BE2C (cell line): ENCODE data around the gene DYNC1LI1. TPM values are rescaled to one million over a fixed set of nuclear protein-coding genes. Genes with fewer than 3 reads are reported as not detected.
A peak's percentile ranks its signal among the peaks of the same experiment; 100 is the strongest.

Experiments used
- DNase-seq: peaks from one replicate; pipeline ENCODE4 v3.0.0-alpha.2; 2020
- H3K27me3 ChIP-seq: fragments of 250-450 bp; sonication (Bioruptor Pico); 2 replicates; pipeline ENCODE4 v1.5.1; 2020; ENCODE audit warnings: mild to moderate bottlenecking
- H3K36me3 ChIP-seq: fragments of 250-450 bp; sonication (Bioruptor Pico); 2 replicates; pipeline ENCODE4 v1.5.1; 2020; ENCODE audit warnings: mild to moderate bottlenecking
- H3K4me1 ChIP-seq: fragments of 250-450 bp; sonication (Bioruptor Pico); 2 replicates; pipeline ENCODE4 v1.5.1; 2020
- H3K4me3 ChIP-seq: 2 replicates; pipeline ENCODE4 v1.5.1; 2011; ENCODE audit warnings: low read depth, low read length
- H3K9me3 ChIP-seq: fragments of 250-450 bp; sonication (Bioruptor Pico); 2 replicates; pipeline ENCODE4 v1.5.1; 2020
- polyA plus RNA-seq: library from polyadenylated mRNA; unstranded; fragments of >200 nt; gene quantifications from one replicate; pipeline ENCODE4 v1.2.1, GENCODE V29; 2012; ENCODE audit warnings: low read depth, missing spikeins; ENCODE audit not compliant: insufficient read length, insufficient read depth
- TF ChIP-seq, protein P1 (sequence below): IDR thresholded peaks from 2 replicates; pipeline ENCODE4 v1.5.1; 2012; ENCODE audit warnings: mild to moderate bottlenecking, low read depth, low read length

Gene DYNC1LI1
- polyA plus RNA-seq, result 26.1 TPM

DNA sequence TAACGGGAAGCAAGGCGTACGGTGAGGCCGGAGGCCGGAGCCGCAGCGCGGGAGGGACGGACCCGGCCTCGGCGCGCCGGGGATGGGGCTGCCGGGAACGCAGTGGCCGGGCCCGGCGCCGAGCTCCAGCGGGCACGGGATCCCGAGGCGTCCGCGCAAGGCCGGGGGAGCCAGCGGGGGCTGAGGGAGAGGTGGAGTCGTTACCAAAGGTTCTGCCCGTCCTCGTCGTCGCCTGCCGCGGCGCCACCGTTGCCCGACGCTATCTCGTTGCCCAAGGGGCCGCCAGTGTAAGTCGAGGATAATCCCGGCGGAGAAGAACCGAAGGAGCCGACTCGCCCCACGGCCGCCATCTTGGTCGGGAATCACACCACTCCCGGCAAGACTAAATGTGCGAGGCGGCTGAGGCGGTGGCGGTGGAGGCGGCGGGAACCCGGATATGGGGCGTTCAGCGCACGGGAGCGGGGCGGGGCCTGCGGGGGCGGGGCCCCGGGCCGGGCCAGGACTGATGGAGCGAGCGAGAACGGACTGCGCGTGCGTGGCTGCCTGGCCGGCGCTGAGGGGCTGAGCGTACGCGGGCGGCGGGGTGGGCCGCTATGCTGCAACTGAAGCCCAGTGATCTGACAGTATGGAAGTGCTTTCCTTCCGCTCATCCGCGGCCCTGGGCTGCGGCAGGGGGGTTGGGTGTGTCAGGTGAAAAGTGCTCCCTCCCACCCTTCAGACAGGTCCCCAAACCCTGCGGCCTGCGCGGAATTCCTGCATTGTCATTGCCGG is at the start of gene DYNC1LI1:
Gene DYNC1LI1 (minus strand): TSS at position 438 of the 771 bp plus-strand sequence. CDS start 88 bp downstream, at position 350.
- Histone ChIP-seq H3K9me3 (no peaks in the 10 kb centered on the region), H3K36me3 (peaks cover 3% of the 10 kb centered on the region; the same call in 1 of the 2 replicates), H3K4me3 (peak within 1 kb of the TSS; percentile 74), H3K4me1 (no peaks in the 10 kb centered on the region), H3K27me3 (no peaks in the 10 kb centered on the region)
- DNase-seq, result peak; percentile 92
- TF ChIP-seq, protein P1, sequence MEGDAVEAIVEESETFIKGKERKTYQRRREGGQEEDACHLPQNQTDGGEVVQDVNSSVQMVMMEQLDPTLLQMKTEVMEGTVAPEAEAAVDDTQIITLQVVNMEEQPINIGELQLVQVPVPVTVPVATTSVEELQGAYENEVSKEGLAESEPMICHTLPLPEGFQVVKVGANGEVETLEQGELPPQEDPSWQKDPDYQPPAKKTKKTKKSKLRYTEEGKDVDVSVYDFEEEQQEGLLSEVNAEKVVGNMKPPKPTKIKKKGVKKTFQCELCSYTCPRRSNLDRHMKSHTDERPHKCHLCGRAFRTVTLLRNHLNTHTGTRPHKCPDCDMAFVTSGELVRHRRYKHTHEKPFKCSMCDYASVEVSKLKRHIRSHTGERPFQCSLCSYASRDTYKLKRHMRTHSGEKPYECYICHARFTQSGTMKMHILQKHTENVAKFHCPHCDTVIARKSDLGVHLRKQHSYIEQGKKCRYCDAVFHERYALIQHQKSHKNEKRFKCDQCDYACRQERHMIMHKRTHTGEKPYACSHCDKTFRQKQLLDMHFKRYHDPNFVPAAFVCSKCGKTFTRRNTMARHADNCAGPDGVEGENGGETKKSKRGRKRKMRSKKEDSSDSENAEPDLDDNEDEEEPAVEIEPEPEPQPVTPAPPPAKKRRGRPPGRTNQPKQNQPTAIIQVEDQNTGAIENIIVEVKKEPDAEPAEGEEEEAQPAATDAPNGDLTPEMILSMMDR, result no peak

DNA sequence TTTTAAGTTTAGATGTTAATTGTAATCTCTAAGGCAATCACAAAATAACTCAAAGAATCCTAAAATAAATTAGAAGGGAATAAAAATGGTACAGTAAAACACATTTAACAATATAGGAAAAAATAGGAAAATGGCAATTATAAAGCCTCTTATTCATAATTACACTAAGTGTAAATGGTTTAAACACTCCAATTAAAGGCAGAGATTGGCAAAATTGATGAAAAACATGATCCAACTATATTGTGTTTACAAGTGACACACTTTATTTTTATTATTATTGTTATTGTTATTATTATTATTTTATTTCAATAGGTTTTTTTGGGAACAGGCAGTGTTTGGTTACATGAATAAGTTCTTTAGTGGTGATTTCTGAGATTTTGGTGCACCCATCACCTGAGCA is 48.7 kb upstream of the DYNC1LI1 start:
- H3K4me3 ChIP-seq, result no peak overlapping the region
- no peak for DNase-seq
- H3K27me3 ChIP-seq, result no peaks in the 10 kb centered on the region
- no peaks in the 10 kb centered on the region for H3K36me3 ChIP-seq
- TF ChIP-seq, protein P1, result no peak
- H3K4me1 ChIP-seq, result no peaks in the 10 kb centered on the region
- no peaks in the 10 kb centered on the region for H3K9me3 ChIP-seq

DNA sequence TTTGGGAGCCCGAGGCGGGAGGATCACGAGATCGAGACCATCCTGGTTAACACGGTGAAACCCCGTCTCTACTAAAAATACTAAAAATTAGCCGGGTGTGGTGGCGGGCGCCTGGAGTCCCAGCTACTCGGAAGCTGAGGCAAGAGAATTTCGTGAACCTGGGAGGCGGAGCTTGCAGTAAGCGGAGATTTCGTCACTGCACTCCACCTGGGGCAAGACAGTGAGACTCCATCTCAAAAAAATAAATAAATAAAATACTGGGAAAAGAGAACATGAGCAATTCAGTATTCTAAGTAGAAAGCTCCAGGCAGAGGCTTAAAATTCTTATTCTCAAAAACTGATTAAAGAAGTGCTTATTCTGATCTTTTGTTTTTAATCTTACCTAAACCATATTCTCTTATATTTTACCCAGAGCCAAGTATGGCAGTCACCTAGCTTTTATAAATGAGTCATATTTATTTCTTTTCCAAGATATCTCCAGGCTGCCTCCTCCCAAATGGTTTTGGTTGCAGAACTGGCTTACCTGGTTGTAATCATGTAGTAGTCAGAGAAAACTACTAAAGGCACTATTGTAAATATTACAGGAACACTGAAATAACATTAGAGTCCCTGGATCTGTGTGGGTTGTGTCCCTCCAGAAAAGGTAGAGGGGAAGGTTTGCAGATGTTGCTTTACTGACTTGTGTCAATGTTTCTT is 45.8 kb upstream of the DYNC1LI1 start:
- TF ChIP-seq, protein P1, result no peak
- H3K36me3 ChIP-seq, result no peaks in the 10 kb centered on the region
- no peaks in the 10 kb centered on the region for H3K9me3 ChIP-seq
- H3K4me1 ChIP-seq, result no peaks in the 10 kb centered on the region
- H3K27me3 ChIP-seq, result no peaks in the 10 kb centered on the region
- DNase-seq, result no peak
- no peak overlapping the region for H3K4me3 ChIP-seq

DNA sequence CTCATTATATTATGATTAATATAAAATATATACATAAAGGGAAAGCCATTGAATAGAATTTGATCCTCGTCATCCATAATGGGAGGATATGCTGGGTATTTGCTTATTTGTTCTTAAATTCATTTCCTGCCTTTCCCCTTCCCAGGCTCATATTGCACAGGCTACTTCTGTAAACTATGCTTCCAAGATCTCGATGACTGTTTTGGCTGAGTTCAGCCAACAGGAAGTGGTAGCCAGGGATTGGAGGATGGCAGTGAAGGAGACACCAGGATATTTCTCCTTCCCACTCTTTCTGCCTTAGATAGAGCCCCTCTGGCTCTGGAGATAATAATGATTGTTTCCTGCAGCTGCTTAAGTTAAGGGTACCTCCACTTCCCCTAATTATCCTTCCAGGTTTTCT is 44.3 kb upstream of the DYNC1LI1 start:
- Histone ChIP-seq H3K4me3 (no peak overlapping the region), H3K4me1 (no peaks in the 10 kb centered on the region), H3K27me3 (no peaks in the 10 kb centered on the region), H3K9me3 (no peaks in the 10 kb centered on the region), H3K36me3 (no peaks in the 10 kb centered on the region)
- TF ChIP-seq, protein P1, result no peak
- no peak for DNase-seq

DNA sequence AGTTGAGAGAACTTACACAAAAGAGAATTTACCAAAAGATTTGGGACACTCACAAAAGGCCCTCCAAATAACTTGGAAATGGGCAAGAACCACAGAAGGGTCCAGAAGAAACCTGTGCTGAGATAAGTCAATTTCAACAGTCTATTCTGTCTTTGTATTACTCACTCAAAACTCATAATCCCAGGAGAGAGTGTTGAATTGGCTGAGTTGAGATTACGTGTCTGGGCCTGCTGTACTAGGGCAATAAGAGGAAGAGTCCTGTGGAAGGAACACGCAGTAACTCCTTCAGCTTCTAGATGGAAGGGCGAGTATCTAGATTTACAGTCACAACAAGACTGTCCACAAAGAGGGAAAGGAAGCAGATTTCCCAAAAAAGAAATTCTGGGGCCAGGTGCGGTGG is 42.5 kb upstream of the DYNC1LI1 start:
- no peak for DNase-seq
- Histone ChIP-seq H3K4me1 (no peaks in the 10 kb centered on the region), H3K27me3 (no peaks in the 10 kb centered on the region)

More for the DNA sequence above, 42.5 kb upstream of the DYNC1LI1 start:
- Histone ChIP-seq H3K36me3 (no peaks in the 10 kb centered on the region), H3K9me3 (no peaks in the 10 kb centered on the region), H3K4me3 (no peak overlapping the region)
- TF ChIP-seq, protein P1, result no peak
